ENCODE results near the gene OAS3.

- no peak for TF ChIP-seq ELF4 (IDR thresholded peaks at IDR 0.05)
- TF ChIP-seq FOXM1 (IDR thresholded peaks at IDR 0.05; ENCODE audit: borderline replicate concordance) = no peak
- TF ChIP-seq PKNOX1 (IDR thresholded peaks at IDR 0.05) = no peak
Observed at GRCh38 chr12:112937741-112938719, at the start of gene OAS3.

Measured in HEK293T (cell line).